Skin epidermis (tissue), 12 donors: ENCODE results near the gene FGF11.
A peak's percentile ranks its signal among the peaks of the same experiment; 100 is the strongest.

Source experiments
- H3K27ac ChIP-seq, 21 experiments: fragments of 200-600 bp; sonication (generic) in 11 of 21; one replicate each; pipeline ENCODE4 v1.5.0; 2020; ENCODE audit warnings: mild to moderate bottlenecking in 3 of 21, inconsistent platforms in 2 of 21, moderate library complexity in 2 of 21
- H3K4me3 ChIP-seq, 7 experiments: fragments of 200-600 bp; sonication (generic) in 2 of 7; one replicate each; pipeline ENCODE4 v1.5.0; 2020; ENCODE audit warnings: inconsistent platforms in 2 of 7, mild to moderate bottlenecking in 2 of 7, moderate library complexity in 1 of 7

The FGF11 gene

DNA sequence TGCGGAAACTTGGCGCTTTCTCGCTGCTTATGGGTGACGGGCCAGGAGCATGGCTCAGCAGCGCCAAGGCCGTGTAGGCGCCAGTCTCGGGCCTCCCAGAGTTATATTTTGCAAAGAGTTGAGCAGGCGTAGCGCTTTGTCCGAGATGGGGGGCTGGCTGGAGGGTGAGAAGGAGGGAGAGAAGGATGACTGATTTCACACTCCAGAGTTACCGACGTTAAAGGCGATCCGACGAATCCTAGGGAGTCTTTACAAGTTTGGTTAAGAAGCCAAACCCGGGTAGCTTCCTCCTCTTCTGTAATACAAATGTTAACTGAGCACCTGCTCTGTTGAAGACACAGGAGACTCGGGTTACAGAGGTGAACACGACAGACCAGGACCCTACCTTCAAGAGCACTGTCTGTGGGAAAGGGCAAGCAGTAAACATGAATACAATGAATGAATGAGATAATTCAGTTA, 45.6 kb downstream of the FGF11 start:
- Histone ChIP-seq H3K27ac (peak overlapping the region in 20 of 21 experiments; percentile 94 to 100 (median 99)), H3K4me3 (peak overlapping the region; percentile 45 to 79 (median 57))

GRCh38 chr17:7486181-7486580, 46.9 kb downstream of the FGF11 start:
- peak overlapping the region; percentile 45 to 79 (median 57) for H3K4me3 ChIP-seq
- peak overlapping the region in 12 of 21 experiments; percentile 6 to 100 (median 96) for H3K27ac ChIP-seq

GRCh38 chr17:7490144-7490543, 50.8 kb downstream of the FGF11 start:
- Histone ChIP-seq H3K4me3 (no peak overlapping the region), H3K27ac (no peak overlapping the region)

GRCh38 chr17:7491583-7491982, 52.3 kb downstream of the FGF11 start:
- no peak overlapping the region for H3K4me3 ChIP-seq
- H3K27ac ChIP-seq = no peak overlapping the region

DNA sequence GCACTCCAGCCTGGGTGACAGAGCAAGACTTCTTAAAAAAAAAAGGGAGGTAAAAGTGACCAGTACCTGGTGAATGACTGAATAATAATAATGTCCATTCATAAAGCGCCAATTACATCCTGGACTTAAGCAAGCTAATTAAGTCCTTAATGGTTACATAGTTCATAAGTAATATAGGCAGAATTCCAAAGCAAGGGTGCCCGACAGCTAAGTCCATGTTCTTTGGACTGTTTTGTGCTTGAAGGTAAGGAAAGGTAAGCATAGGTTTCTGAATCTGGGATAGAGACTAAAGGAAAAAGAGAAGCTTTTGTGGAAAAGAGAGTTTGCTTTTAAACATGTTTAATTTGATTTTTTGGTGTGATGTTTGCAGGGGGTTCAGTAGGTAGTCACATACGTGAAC, 54.6 kb downstream of the FGF11 start:
- H3K4me3 ChIP-seq = no peak overlapping the region
- H3K27ac ChIP-seq = no peak overlapping the region
